Upper lobe of left lung (tissue), 4 donors: ENCODE results near the gene IGF2R.

ENCODE experiments used
- CTCF ChIP-seq, 6 experiments: fragments of 450-650 bp in 4 of 6; fragments of 200-600 bp in 2 of 6; sonication (generic) in 2 of 6; IDR thresholded peaks; one replicate each; pipeline ENCODE4 v1.5.1; 2016 to 2019; ENCODE audit warnings: antibody characterized with exemption in 6 of 6
- EP300 ChIP-seq, 4 donors: sonication (generic); formaldehyde crosslinking; IDR thresholded peaks; one replicate each; pipeline ENCODE4 v1.5.1; 2017; ENCODE audit warnings: antibody characterized with exemption in 4 of 4, control low read depth in 2 of 4
- POLR2A ChIP-seq, 4 donors: fragments of 450-650 bp; IDR thresholded peaks; one replicate each; pipeline ENCODE4 v1.5.1; 2016 to 2017; ENCODE audit warnings: antibody characterized with exemption in 4 of 4, mild to moderate bottlenecking in 2 of 4
- POLR2AphosphoS5 ChIP-seq, 2 donors: sonication (generic); formaldehyde crosslinking; IDR thresholded peaks; one replicate each; pipeline ENCODE4 v1.5.1; 2017; ENCODE audit warnings: antibody characterized with exemption in 2 of 2

- no peak for TF ChIP-seq CTCF (IDR thresholded peaks at IDR 0.05)
- TF ChIP-seq POLR2AphosphoS5 (IDR thresholded peaks at IDR 0.05): no peak
- no peak for TF ChIP-seq POLR2A (IDR thresholded peaks at IDR 0.05)
- no peak for TF ChIP-seq EP300 (IDR thresholded peaks at IDR 0.05)
These were observed 67.9 kb downstream of the IGF2R start for GRCh38 chr6:160036790-160037206.
